Suppressor macrophage treated with lipopolysaccharide for 4 hours (primary cell): ENCODE data around the gene DMWD.
"Not testable (repeated sequence)": the region's sequence is repeated elsewhere in the genome, so short reads cannot be mapped to it uniquely, and the experiment has no call there.

Source experiments
- DNase-seq: peaks from one replicate; pipeline ENCODE4 v3.0.0-alpha.2; 2020

DMWD gene

DNA sequence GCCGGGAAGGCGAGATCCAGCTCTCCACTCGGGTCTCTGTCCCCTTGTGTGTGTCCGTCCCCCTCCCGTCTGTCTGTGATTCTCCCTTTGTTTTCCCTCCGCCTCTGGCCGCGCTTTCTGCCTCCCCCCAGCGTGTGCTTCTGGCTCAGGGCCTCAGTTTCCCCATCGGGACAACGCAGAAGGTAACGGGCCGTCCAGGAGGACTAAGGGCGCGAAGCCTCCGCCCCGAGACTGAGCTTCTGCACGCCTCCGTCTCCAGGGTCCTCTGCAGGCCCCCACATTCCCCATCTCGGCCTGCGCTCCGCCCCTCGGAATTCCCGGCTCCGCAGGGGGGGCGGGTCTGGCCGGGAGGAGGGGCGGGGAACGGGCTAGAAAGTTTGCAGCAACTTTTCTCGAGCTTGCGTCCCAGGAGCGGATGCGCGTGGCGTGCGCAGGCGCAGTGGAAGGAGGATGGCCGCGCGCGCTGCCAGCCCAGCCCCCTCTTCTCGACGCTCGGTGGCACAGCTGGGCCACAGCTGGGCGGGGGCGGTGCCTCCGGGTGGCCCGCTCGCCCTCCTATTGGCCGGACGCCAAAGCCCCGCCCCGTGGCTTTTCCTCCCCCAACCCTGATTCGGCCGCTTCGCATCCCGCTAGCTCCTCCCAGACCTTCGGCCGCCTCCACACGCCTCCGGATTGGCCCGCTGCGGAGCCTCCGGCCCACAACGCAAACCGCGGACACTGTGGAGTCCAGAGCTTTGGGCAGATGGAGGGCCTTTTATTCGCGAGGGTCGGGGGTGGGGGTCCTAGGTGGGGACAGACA, 23.5 kb downstream of the DMWD start, which contains the start of gene SIX5:
Gene SIX5 (minus strand): TSS at position 269 of the 799 bp plus-strand sequence. CDS start 408 bp downstream, outside the sequence.
- DNase-seq, result peak; percentile 98

DNA sequence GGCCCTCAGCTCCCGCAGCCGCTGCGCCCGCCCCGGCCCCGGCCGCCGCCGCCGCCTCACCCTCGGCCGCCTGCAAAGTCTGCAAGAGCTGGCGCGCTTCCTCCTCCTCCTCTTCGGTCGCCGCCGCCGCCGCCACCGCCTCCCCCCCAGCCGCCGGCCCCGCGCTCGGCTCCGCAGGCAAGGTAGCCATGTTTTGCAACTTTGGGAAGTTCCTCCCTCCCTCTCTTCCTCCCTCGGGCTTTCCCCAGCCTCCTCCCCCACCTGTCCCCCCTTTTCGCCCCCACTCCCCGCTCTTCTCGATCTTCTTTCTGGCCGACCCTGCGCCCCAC, 24.0 kb downstream of the DMWD start:
- DNase-seq, result peak; percentile 36

DNA sequence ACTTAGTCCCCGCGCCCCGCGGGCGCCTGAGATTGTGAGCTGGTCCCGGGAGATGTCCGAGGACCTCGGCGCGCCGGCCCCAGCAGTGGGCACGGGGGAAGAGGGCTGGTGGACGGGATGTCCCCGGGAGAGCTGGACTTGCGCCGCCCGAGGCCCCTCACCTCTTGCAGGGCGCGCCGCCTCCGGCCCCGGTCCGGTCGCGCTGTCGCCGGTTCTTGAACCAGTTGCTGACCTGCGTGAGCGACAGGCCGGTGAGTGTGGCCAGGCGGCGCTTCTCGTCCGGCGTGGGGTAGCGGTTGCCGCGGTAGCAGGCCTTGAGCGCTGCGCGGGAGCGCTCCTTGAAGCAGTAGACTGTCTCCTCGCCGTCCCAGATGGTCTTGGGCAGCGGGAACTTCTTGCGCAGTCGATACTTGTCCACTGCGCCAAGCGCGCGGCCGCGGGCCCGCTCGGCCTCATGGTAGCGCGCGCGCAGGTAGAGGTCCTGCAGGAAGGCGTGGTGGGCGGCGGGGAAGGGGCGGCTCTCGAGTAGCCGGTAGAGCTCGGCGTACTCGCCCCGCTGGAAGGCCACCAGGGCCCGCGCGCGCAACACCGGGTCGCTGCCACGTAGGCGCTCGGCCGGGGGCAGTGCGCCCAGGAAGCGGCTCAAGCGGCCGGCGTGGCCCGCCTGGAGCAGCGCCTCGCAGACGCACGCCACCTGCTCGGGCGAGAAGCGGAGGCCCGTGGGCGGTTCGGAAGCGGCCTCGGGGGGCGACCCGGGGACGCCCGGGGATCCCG, 24.6 kb downstream of the DMWD start:
- DNase-seq, result no peak

DNA sequence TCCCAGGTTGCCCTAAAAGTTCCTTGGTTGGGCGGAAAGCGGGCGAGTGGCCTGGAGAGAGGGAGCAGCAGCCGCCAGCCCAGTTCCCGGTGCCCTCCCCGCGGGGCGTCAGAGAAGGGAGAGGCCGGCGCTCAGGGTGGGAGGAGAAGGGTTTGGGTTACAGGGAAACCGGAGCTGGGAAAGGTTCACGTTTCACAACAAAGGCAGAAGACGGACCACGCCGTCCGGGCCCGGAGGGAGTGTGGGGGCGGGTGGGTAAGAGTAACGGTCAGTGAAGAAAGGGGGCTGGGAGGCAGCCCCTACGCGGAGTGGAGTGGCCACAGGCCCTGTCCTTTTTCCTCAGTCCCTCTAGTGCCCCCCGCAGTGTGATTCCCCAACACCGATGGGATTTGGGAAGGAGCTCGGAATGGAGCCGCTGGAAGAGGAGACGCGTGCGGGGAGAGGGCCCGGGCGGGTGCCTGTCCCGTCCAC, 25.2 kb downstream of the DMWD start:
- no peak for DNase-seq

- DNase-seq, result no peak
Observed at GRCh38 chr19:45766869-45767346, 25.7 kb downstream of the DMWD start.

- no peak for DNase-seq
Observed at GRCh38 chr19:45766296-45766868, 26.3 kb downstream of the DMWD start.

DNA sequence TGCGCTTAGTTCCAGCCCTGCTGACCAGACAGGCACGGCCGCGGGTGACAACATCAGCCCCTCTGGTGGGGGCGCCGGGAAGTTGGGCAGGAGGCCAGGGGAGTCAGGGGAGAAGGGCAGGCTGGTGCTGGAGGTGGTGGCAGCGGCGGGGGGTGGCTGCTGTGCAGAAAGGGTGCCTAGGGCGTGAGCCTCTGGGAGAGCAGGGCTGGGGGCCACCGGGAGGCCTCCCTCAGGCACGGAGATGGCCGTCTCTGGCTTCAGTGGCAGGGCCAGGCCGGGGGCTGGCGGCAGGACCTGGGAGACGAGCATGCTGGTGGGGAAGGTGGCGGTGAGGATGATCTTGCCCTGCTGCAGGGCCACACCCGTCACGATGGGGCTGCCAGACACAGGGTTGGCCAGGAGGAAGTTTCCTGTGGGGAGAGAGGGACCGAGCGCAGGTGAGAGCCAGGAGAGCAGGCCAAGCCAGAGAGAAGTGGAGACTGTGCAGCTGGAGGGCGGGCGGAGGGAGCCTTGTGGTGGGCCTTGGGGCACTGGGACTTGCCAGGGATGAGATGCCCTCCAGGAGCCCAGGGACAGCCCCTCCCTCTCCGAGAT, 26.8 kb downstream of the DMWD start:
- no peak for DNase-seq

GRCh38 chr19:45764945-45765701, 27.5 kb downstream of the DMWD start:
- DNase-seq, result no peak

DNA sequence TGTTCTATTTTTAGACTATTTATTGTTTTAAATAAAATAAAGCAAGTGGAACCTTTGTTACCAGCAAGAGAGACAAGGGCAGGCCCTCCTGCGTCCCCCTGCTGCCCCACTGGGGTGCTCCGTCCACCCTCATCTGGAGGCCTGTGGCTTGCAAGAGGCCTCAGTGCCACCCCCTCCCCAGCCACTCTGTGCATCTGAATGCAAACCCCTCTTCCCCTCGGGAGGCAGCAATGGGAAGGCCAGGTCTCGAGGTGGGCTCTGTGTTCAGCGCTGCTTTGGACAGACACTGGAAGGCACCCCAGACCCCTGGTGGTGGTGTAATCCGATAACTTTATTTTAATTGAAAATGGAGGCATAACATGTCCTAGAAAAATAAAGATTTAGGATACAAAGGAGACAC, 28.2 kb downstream of the DMWD start:
- DNase-seq, result no peak

DNA sequence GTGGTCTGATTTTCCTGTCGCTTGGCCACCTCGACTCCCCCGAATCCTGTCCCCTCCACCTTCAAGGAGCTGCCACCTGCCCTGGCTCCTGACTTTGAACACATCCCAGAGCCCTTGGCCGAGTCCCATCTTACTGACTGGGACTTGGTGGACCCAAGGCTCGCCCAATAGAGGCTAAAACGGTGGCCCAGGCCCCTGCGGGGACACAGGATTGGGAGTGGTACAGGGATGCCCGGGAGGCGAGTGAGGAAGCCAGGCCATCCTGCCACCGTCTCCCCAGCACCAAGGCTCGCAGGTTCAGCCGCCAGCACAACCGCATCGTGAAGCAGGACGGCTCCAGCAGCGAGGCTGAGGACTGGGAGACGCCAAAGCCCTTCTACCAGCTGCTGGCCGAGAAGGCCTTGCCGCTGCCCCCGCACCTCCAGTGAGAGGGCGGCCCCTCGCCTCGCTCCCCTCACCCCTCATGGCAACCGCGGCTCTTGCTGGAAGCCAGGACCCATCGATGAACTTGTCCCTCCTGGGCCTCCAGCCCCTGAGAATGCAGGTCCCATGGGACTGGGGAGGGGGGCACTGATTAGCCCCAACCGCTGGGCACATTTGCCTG, 28.9 kb downstream of the DMWD start:
- no peak for DNase-seq

DNA sequence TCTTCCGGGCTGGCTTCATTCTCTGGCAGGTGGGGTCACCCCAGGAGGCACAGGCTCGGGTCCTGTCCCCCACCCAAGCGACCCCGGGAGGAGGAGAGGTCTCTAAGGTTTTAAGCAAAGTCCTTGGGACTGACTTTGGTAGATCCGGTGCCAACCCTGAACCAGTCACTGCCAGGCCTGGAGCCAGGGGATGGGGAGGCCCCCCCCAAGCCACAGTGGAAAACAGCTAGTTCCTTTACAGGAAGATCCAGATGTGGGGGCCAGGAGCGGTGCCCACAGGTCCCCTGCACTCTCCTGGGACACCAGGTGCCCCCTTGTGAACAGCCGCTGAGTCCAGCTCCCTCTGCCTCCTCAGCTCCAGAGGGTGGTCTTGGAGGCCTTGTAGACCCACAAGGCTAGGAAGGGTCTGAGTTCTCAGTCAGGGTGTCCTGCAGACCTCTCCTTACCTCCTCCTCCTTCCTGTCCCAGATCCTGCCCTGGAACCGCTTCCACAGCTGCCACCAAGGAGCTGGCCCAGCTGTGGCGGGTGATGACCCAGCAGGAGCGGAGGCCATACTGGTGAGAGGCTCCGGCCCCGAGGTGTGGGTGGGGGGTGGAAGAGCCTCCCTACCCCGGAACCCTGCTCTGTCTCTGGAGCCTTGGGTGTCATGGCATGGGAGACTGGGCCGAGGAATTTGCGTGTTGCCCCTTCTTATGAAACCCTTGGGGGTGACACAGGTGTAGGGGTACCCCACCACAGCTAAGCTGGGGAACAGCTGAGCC, 29.6 kb downstream of the DMWD start:
- DNase-seq, result no peak

GRCh38 chr19:45761714-45762113, 30.9 kb downstream of the DMWD start:
- DNase-seq, result no peak

DNA sequence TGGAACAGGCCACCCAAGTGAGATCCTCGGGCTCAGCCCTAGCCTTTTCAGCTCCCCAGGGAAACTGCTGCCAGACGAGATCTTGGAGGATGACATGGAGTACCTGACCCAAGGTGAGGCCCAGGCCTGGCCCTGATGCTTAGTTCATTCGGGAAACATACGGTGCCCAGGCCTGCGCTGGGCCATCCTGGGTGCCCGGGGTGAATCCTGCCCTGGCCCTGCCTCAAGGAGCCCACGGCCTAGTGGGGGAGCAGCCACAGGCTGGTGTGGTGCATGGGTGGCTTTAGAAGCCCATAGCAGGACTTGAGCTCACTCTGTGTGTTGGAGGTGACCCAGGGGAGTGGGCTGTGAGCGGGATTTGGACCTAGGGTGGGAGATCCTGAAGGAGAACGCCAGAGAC, 33.7 kb downstream of the DMWD start:
- DNase-seq, result no peak

DNA sequence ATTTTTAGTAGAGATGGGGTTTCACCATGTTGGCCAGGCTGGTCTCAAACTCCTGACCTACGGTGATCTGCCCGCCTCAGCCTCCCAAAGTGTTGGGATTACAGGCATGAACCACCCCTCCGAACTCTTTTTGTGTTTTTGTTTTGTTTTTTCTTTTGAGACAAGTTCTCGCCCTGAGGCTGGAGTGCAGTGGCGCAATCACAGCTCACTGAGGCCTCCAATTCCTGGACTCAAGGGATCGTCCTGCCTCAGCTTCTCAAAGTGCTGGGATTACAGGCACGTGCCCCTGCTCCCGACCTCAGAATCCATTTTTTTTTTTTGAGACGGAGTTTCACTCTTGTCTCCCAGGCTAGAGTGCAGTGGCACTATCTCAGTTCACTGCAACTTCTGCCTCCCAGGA, 35.0 kb downstream of the DMWD start:
- no peak for DNase-seq

- DNase-seq, result no peak
Observed at GRCh38 chr19:45754323-45754722, 38.3 kb downstream of the DMWD start.

DNA sequence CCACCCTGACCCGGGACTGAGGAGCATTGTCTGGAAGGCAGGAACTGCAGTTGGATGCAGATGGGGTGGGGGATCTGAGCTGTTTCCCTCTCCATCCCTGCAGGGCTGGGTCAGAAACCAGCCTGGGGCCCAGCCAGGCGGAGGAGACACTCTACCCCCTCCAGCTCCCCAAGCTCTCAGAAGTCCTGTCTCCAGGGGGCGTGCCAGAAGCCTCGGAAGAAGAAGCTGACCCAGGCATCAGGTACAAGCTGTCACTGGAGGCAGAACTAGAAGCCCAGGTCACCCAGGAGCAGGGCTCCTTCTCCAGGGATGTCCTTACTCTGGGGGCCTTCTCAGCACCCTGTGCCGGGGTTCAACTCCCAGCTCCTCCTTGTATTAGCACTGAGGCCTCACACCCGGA, 39.1 kb downstream of the DMWD start:
- no peak for DNase-seq

DNA sequence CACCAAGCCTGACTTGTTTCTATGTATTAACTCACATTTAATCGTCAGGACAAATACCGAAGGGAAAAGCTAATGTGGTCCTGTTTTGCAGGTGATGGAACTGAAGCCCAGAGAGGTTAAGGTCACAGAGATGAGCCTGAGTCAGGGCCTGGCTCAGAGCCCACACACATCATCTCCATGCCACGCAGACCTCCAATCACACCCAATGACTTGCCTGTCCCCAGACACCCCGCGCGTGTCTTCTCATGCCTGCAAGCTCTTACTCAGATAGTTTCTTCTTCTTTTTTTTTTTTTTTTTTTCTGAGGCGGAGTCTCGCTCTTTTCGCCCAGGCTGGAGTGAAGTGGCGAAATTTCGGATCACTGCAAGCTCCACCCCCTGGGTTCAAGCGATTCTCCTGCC, 40.0 kb downstream of the DMWD start:
- DNase-seq, result peak; percentile 11

DNA sequence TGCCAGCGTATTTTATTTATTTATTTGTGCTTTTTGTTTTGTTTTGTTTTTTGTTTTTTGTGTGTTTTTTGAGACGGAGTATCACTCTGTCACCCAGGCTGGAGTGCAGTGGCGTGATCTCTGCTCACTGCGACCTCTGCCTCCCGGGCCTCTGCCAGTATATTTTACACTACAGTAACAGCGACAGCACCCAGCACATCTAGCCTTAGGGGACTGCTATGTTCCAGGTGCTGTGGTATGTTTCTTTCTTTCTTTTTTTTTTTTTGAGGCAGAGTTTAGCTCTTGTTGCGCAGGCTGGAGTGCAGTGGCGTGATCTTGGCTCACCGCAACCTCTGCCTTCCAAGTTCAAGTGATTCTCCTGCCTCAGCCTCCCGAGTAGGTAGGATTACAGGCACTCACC, 41.2 kb downstream of the DMWD start:
- not testable (repeated sequence) for DNase-seq

- DNase-seq, result no peak
Observed at GRCh38 chr19:45747513-45747912, 45.1 kb downstream of the DMWD start.

GRCh38 chr19:45746866-45747265, 45.8 kb downstream of the DMWD start:
- DNase-seq, result no peak

DNA sequence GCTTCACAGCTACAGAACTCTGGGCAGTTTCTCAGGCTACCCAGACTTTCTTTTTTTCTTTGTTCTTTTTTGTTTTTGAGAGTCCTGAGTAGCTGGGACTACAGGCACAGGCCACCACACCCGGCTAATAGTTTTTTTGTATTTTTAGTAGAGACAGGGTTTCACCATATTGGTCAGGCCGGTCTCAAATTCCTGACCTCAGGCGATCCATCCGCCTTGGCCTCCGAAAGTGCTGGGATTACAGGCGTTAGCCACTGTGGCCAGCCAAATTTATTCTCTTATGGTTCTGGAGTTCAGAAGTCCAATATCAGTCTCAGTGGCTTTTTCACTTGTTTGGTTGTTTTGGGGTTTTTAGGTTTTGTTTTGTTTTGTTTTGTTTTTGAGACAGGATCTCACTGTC, 47.0 kb downstream of the DMWD start:
- no peak for DNase-seq
